HG02938 (cell line): ENCODE data around the gene AGBL5.
A peak's percentile ranks its signal among the peaks of the same experiment; 100 is the strongest.

Experiments used
- ATAC-seq: cut with Tn5 transposase; IDR thresholded peaks from one replicate; pipeline ENCODE4 v1.9.1; 2021; ENCODE audit warnings: mild to moderate bottlenecking, moderate library complexity; ENCODE audit not compliant: unreplicated experiment

The AGBL5 gene, protein sequence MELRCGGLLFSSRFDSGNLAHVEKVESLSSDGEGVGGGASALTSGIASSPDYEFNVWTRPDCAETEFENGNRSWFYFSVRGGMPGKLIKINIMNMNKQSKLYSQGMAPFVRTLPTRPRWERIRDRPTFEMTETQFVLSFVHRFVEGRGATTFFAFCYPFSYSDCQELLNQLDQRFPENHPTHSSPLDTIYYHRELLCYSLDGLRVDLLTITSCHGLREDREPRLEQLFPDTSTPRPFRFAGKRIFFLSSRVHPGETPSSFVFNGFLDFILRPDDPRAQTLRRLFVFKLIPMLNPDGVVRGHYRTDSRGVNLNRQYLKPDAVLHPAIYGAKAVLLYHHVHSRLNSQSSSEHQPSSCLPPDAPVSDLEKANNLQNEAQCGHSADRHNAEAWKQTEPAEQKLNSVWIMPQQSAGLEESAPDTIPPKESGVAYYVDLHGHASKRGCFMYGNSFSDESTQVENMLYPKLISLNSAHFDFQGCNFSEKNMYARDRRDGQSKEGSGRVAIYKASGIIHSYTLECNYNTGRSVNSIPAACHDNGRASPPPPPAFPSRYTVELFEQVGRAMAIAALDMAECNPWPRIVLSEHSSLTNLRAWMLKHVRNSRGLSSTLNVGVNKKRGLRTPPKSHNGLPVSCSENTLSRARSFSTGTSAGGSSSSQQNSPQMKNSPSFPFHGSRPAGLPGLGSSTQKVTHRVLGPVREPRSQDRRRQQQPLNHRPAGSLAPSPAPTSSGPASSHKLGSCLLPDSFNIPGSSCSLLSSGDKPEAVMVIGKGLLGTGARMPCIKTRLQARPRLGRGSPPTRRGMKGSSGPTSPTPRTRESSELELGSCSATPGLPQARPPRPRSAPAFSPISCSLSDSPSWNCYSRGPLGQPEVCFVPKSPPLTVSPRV

DNA sequence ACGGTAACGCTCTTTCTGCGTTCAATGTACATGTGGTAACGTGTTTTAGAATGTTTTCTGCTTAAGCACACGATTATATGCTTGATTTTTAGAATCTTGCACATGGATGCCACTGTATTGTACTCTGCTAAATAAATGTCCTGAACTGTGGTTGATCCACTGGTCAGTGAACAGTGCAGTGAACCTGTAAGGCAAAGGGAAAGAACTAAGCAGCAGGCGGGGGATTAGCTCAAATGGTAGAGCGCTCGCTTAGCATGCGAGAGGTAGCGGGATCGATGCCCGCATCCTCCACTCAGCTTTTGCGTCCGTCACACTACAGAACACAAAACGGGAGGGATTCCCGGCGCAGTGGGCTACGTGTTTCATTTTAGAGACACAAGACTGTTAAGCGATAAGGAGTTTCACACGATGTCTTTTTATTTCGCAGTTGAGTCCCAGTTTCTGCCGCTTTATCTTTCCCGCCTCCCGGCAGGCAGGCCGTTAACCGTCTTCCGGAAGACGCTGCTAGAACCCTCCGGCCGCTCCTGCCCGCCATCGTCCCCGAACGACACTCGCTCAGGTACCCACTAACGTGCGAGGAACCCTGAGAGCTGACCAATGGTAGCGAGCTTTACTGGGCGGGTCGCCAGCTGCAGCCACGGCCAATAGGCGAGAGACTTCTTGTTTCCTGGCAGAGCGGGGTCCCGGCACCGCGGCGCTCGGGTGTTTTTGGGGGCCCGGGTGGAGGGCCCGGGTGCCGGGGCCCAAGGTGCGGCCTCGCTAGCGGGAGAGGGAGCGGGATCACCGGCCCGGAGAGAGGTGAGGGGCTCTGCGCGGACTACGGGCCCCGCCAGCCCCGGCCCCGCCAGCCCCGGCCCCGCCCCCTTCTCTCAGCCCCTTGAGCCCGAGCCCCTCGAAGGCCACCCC is at the start of gene AGBL5:
Gene AGBL5, plus strand, starts transcription at position 673 of the 906 bp plus-strand sequence. CDS start 1,291 bp downstream, outside the sequence.
- peak; percentile 70 for ATAC-seq

DNA sequence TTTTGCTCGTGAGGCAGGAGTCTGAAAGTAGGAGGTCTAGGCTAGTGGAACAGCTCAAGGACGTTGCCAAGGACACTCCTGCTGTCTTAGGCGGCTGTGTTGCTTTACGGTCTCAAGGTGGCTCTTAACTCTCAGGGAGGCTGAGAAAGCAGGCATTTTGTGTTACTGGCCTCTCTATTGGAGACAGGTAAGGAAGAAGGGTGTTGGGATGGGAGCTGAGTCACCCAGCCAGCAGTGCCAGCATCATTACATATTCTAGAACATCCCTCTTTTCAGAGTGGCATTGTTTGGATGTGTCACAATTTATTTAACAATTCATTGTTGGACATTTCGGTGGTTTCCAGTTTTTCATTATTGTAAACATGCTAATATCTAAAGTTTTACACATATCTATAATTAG is 49.5 kb upstream of the AGBL5 start:
- no peak for ATAC-seq

DNA sequence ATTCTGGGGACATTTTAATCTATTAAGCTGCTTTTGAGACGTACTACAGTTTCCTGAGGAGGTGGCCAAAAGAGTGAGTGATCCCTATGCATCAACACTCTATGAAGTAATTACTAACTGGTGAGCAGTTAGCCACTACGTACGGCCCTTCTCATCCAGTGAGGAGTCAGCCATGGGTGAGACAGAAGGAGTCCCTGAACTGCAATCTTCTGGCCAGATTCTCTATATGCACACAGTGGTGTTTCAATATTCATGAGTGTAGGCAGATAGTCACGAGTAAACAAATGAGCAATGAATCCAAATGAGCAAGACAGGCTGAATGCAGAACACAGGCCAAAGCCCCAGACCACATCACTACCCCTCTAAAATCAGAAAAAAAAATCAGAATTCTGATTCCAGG is 48.5 kb upstream of the AGBL5 start:
- ATAC-seq, result no peak

DNA sequence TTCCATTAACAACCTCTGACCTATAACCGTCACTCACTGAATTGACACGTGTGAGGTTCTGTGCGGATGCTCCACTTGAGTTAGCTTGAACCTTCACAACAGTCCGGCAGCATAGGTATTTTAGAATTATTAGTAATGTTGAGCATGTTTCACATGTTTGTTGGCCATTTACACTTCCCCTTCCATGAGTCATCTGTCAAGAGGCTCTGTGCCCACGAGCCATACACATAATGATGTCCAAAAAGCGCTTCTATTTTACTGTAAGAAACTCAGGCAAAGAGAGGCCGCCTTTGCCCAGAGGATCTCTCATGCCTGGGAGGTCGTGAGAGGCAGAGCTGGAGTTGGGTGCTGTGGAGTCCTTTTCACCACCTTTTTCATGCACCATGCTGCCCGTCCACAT is 47.6 kb upstream of the AGBL5 start:
- ATAC-seq, result no peak

DNA sequence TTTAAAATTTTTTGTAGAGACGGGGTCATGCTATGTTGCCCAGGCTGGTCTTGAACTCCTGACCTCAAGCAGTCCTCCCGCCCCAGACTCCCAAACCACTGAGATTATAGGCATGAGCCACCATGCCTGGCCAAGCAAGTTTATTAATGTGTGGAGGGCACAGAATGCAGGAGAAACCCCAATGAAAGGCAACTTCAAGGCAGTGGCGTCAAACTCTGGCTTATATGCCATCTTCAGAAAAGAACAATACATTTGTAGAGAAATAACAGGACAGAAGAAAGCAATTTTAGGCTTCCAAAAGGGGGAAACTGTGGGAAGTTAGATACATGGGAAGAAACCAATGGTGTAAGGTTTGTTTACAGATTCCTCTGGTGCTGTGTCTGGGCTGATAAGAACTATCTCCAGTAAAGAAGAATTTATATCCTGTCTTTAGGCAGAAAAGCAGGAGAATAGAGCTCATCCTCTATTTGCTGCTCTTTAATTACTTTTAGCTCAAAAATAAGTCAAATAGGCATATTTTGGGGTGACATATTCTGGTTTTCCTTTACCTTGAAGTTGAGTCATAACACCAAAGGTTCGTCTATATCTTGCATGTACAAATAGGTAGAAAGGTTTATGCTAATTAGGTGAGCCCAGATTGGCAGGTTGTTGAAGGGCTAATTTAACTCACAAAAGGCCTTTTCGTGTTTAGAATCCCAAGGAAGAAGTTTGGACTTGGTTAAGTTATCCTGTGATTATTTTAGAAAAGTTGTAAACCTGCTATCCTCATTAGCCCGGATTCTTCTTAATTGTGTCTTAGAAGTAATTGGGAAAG is 44.7 kb upstream of the AGBL5 start:
- no peak for ATAC-seq

DNA sequence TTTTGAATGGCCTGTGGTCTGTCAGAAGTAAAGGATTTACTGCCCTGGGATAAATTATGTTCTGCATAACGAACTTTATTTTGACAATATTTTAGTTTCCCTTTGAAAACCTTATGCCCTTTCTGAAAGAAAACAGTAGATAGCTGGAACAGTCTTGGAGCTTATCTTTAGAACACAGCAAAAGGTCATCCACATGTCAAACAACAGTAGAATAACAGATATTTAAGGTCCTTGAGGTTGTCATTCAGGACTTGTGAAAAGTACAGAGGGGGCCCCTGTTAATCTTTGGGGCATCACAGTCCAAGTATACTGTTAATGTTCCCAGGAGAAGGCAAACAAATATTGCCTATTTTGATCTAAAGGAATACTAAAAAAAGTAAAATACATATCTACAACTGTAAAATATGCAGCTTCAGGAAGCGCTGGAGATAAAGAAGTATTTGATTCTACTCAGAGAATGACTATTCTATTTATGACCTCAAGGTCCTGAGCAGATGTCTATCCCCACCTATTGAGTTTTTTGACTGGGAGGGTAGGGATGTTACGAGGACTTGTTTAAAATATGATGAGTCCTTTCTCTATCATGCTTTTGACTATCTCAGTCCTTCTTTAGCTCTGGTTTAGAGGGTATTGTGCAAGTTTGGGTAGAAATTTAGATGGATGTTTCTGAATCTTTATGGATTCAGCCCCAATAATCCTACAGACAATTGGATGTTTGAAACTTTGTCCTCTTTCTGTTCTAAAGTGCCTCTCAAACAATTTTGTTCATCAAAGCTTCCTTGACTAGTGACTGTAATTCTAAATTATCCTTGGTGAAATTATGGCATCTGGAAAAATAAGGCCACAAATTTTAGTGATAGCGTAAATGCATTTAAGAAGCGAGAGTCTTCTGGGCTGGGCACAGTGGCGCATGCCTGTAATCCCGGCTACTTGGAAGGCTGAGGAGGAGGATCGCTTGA is 43.8 kb upstream of the AGBL5 start:
- ATAC-seq, result no peak

DNA sequence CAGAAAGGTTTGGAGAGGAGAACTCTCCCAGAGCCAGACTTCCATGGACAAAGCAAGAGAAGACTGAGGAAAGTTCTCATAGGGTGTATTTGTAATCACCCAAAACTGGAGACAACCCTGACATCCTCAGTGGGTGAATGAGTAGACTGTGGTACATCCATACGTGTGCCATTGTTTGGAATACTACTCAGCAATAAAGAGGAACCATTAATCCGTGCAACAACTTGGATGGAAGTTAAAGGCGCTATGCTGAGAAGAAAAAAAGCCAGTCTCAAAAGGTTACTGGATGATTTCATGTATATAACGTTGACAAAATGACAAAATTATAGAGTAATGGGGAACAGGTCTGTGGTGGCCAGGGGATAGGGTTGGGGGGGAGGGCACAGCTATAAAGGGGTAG is 42.8 kb upstream of the AGBL5 start:
- ATAC-seq, result no peak

DNA sequence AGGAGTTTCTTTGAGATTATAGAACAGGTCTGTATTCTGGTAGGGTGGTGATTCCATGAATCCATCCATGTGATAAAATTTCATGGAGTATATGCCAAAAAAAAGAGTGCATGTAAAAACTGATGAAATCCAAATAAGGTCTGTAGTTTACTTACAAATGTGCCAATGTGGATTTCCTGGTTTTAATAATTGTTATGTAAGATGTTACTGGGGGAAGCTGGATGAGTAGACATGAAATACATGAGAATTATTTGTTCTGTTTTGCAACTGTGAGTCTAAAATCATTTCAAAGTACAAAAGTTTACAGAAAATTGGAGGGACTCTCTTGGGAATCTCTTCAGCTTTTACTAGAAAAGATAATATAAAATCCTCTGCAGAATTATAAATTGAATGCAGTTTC is 42.4 kb upstream of the AGBL5 start:
- no peak for ATAC-seq

DNA sequence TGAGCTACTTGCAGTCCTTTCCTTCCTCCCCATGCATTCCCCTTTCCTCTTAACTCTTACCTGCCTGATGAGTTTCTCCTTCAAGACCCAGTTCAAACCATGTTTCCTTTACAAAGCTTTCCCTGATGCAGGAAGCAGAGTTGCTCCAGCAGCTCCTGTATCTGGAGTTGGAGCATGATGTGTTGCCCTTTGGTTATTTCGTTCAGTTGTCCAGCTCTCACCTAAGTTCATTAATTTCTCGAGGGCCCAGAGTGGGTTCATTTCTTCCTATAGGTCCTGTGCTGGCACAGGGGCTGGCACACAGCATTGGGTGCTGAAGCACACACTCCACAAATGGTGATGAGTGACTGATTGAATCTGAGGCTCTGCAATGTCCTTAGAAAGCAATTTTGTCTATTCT is 41.8 kb upstream of the AGBL5 start:
- ATAC-seq, result no peak

DNA sequence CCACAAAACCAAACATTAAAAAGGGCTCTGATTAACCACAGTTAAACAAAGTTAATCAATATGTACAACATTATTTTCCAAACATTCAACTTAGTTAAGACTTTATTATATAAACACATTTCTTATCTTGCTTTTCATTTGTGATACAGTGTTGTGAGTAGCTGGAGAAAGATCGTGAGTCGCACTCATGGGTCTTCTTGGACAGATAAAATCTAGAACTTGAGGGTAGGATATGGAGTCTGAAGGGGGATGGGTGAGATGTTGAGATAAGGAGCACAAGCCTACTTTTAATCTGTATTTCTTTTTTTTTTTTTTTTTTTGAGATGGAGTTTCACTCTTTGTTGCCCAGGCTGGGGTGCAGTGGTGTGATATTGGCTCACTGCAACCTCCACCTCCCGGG is 41.3 kb upstream of the AGBL5 start:
- no peak for ATAC-seq

DNA sequence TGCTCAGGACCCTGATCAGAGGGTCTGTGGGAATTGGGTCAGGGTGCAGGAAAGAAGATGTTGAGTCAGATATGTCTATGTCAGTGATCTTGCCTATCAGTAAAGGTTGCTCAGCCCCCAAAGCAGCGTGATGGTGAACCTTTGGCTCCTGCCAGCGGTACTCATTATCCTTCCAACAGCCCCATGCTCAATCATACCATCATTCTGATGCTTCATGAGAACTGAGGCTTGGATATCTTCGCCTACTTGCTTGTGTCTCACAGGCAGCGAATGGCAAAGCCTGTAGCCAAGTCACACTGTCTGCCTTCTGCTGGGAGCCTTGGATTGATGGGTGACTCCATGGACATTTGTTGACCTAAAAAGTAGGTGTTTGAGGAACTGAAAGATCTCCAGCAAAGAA is 37.7 kb upstream of the AGBL5 start:
- ATAC-seq, result no peak

DNA sequence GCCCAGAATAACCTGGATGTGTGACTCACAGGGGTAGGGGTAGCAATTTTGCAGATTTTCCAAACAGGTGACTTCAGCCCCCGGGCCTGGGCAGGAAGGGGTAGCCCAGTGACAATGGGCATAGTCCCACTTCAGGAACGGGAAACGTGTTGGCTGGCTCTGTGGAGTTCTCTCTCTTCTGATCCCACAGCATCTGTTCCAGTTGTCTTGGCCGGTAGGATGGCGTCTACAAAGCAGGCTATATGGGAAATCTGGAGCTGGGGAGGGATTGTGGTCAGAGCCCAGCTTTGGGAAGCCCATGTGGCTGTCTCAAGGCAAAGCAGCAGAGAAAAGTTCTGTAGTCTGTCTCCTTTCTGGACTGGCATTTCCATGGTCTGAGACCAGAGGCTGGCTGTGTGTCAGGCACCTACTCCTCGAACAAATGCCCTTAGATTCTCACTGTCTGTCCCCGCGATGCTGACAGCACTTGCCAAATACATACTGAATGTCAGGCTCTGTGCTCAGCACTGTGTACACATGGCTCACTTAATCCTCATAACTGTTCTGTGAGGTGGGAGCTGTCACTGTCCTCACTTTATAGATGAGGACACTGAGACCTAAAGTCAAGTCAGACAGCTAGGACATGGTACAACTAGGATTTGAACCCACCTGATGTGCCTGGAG is 36.6 kb upstream of the AGBL5 start:
- ATAC-seq, result no peak

DNA sequence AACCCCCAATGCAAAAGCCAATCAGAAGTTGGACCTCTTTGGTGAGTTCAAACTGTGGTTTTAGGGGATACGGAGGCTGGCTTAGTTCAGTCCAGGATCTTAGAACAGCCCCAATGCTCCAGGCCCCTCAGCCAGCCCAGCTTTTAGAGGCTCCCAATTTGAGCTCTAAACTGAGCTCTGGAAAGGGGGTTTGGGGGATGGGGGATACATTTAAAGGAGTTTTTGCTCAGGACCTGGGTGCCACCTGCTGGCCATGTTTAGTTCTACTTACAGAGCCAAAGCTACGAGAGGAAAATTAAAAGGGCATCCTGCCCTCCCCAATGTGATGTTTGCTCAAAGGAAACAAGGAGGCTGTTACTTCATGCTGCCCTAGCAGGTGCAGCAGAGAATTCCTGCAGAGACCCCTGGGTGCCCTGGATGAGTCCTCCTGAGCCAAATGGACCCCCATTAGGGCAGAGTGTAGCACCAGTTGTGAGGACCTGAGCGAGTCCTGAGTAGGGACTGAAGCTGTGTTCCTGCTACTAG is 34.6 kb upstream of the AGBL5 start:
- no peak for ATAC-seq

DNA sequence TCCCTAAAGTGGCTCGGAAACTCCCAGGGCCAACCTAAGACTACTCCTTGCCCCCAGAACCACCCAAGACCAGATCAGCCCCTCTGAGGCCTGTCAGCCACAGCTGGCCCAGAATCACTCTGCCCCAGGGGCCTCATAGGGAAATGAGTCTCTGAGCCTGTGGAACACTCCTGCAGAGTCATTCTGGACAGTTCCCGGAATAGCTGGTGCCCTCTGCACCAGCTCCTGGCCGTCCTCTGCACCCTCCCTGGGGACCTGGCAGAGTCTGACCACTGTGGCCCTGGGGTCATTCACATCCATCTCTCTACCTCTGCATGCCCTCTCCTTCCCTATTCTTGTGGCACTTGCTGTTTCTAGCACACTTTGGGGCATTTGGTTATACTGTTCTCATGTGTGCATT is 33.3 kb upstream of the AGBL5 start:
- ATAC-seq, result no peak

DNA sequence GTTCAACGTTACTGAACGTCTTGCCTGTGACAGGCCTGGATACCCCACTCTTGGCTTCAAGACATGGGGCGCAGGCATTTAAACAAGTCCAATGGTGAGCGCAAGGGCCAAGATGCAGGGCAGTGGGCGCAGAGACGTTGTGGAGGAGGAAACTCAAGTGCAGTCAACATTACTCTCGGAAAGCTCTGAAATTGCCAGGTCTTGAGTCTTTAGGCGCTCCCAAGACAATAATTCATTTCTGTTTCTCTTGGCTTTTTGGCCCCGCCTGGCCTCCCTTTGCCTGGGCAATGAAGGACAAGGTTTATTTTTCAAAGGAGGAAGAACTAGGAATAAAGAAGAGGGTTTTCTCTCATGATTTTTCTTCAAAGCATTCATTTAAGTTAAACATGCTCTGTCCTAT is 32.0 kb upstream of the AGBL5 start:
- no peak for ATAC-seq

DNA sequence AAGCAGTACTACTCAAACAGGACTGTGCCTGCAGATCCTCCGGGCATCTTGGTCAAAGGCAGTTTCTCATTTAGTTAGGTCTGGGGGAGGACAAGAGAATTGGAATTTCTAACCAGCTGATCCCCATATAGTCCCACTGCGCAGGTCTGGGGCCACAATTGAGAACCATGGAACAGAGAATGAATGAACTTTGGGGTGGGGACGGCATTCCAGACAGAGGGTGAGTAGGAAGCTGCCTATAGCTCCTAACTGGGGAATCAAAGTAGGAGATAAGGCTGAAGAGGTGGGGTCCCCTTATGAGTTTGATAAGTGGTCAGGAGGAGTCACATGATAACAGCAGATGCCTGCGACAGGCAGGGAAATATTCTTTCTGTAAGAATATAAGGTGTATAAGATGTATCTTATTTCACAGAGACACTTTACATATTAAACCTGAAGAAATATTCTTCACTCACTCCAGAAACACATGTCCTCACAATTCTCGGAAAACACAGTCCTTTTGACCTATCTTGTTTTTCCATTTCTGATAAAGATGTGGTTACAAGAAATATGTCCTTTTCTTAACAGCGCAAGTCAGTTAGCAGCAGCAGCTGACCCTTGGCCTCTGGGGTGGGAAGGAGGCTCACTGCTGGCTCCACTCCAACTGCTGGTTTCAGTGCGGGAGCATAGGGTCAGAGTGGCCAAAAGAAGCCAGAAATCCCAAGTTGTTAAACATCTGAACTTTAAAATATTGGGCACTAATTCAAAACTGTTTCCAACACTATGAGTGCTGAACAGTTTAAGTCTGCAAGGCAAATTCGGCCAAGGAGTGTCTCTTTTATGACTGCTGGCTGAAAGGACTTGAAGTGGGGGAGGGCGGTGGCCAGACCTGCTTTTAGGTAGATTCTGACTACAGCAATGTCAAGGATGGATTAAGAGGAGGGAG is 31.3 kb upstream of the AGBL5 start:
- no peak for ATAC-seq
